MCF 10A (cell line): ENCODE data around the gene TAOK3. TPM values are rescaled to one million over a fixed set of nuclear protein-coding genes. Genes with fewer than 3 reads are reported as not detected.

Source experiments
- BruUV-seq: library from RNA; stranded (reverse); fragments of 400-500 nt; replicated peaks from 2 replicates; lab custom pipeline; 2021; lab: Mats Ljungman, UMichigan
- CTCF ChIA-PET: fragments of 300-600 bp; sonication (Branson Sonifier 250); formaldehyde crosslinking; extraction: SDS; loops from one replicate; lab custom pipeline; 2021; ENCODE audit warnings: antibody characterized with exemption, inconsistent platforms; lab: Yijun Ruan, JAX
- POLR2A ChIA-PET: fragments of 300-600, 350-650 bp; sonication (Branson Sonifier 250); formaldehyde crosslinking; extraction: SDS; loops from one replicate; lab custom pipeline; 2020; ENCODE audit warnings: antibody characterized with exemption, inconsistent platforms; lab: Yijun Ruan, JAX
- DNase-seq: peaks from one replicate; pipeline ENCODE4 v3.0.0-alpha.2; 2018; ENCODE audit not compliant: unreplicated experiment
- H3K27ac Mint-ChIP-seq: one replicate; pipeline ENCODE4 v1.8.0; 2022; ENCODE audit warnings: mild to moderate bottlenecking, low read depth, mixed read lengths; ENCODE audit not compliant: unreplicated experiment
- H3K27me3 Mint-ChIP-seq: one replicate; pipeline ENCODE4 v1.8.0; 2022; ENCODE audit warnings: mixed read lengths; ENCODE audit not compliant: insufficient read depth, unreplicated experiment
- H3K36me3 Mint-ChIP-seq: one replicate; pipeline ENCODE4 v1.8.0; 2022; ENCODE audit warnings: mild to moderate bottlenecking, moderate library complexity, mixed read lengths; ENCODE audit not compliant: insufficient read depth, unreplicated experiment
- H3K4me1 Mint-ChIP-seq: one replicate; pipeline ENCODE4 v1.8.0; 2022; ENCODE audit warnings: mixed read lengths; ENCODE audit not compliant: insufficient read depth, unreplicated experiment
- H3K4me3 Mint-ChIP-seq: one replicate; pipeline ENCODE4 v1.8.0; 2022; ENCODE audit warnings: mild to moderate bottlenecking, moderate library complexity, mixed read lengths; ENCODE audit not compliant: unreplicated experiment
- H3K9me3 Mint-ChIP-seq: one replicate; pipeline ENCODE4 v1.8.0; 2022; ENCODE audit warnings: mixed read lengths; ENCODE audit not compliant: unreplicated experiment
- intact Hi-C: fragments of 100-400 bp; cut with micrococcal nuclease; formaldehyde crosslinking; loops from 2 replicates; pipeline ENCODE4 v1.14.1; 2022
- total RNA-seq: library from RNA; stranded (reverse); gene quantifications from 2 replicates; pipeline ENCODE4 v1.2.3, GENCODE V29; 2022
- TF ChIP-seq, protein P1 (sequence below): fragments of 200-600 bp; IDR thresholded peaks from one replicate; pipeline ENCODE4 v1.8.0; 2022; ENCODE audit warnings: antibody characterized with exemption, mild to moderate bottlenecking; ENCODE audit not compliant: unreplicated experiment

TAOK3 gene
- total RNA-seq, 1 experiment from 2014 or later: 28.6 TPM

DNA sequence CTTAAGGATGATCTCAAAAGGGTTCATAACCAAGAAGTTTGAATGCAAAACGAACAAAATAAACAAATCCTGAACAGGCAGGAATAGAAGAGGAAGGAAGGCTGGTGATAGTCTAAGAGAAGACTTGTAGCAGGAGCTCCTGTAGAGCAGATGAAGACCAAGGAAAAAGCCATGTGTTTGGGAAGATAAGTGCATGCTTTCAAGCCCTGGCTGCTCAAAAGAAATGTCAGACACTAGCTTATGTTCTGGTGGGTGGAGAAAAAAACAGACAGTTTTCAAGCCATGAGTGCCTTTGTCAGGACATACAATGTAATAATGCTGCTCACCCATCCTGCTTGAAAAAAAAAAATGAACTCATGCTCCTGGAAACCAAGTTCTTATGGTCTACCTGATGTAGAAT, 27.4 kb downstream of the TAOK3 start:
- no peak overlapping the region for H3K4me3 Mint-ChIP-seq
- H3K27me3 Mint-ChIP-seq: no peaks in the 10 kb centered on the region
- H3K27ac Mint-ChIP-seq: no peak overlapping the region
- no peaks in the 10 kb centered on the region for H3K36me3 Mint-ChIP-seq
- TF ChIP-seq, protein P1, sequence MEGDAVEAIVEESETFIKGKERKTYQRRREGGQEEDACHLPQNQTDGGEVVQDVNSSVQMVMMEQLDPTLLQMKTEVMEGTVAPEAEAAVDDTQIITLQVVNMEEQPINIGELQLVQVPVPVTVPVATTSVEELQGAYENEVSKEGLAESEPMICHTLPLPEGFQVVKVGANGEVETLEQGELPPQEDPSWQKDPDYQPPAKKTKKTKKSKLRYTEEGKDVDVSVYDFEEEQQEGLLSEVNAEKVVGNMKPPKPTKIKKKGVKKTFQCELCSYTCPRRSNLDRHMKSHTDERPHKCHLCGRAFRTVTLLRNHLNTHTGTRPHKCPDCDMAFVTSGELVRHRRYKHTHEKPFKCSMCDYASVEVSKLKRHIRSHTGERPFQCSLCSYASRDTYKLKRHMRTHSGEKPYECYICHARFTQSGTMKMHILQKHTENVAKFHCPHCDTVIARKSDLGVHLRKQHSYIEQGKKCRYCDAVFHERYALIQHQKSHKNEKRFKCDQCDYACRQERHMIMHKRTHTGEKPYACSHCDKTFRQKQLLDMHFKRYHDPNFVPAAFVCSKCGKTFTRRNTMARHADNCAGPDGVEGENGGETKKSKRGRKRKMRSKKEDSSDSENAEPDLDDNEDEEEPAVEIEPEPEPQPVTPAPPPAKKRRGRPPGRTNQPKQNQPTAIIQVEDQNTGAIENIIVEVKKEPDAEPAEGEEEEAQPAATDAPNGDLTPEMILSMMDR: no peak
- H3K4me1 Mint-ChIP-seq: no peaks in the 10 kb centered on the region
- no peak for DNase-seq
- POLR2A ChIA-PET: interaction anchor here (1.2 to 2.2 kb wide), 2 partner anchors 11 to 39 kb away, joined by 4 to 11 read pairs; no protein-coding TSS in a partner anchor
- intact Hi-C loops: no loop called here
- CTCF ChIA-PET: interaction anchor here (0.6 to 1.8 kb wide), 3 partner anchors 32 to 137 kb away, joined by 3 to 6 read pairs (median 3); no protein-coding TSS in a partner anchor
- no TSS peak for BruUV-seq
- no peaks in the 10 kb centered on the region for H3K9me3 Mint-ChIP-seq

DNA sequence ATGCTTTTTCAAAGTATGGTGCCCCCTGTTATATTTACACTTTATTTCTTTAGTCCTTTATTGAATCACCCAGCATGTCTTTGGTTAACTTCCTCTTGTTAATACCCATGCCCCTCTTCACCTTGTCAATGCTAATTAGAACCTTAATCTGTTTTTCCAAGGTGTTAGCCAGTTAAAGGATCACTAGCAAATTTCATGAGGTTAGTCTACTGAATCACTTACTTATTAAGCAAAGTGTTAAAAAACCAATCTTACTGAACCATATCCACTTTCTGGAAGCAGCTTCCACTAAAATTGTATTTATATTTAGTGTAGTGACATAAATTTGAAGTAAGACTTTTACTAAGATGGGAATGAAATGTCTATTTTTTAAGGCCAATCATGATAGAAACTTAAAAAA, 27.9 kb downstream of the TAOK3 start:
- Mint-ChIP-seq H3K36me3 (no peaks in the 10 kb centered on the region), H3K4me1 (no peaks in the 10 kb centered on the region), H3K9me3 (no peaks in the 10 kb centered on the region), H3K27me3 (no peaks in the 10 kb centered on the region), H3K4me3 (no peak overlapping the region), H3K27ac (no peak overlapping the region)
- DNase-seq: no peak
- POLR2A ChIA-PET: interaction anchor here (2.2 kb wide), 1 partner anchor 11 kb away, joined by 11 read pairs; no protein-coding TSS in a partner anchor
- CTCF ChIA-PET: interaction anchor here (0.6 to 1.8 kb wide), 3 partner anchors 33 to 136 kb away, joined by 3 to 6 read pairs (median 3); no protein-coding TSS in a partner anchor
- TF ChIP-seq, protein P1: no peak
- no TSS peak for BruUV-seq
- intact Hi-C loops: no loop called here

DNA sequence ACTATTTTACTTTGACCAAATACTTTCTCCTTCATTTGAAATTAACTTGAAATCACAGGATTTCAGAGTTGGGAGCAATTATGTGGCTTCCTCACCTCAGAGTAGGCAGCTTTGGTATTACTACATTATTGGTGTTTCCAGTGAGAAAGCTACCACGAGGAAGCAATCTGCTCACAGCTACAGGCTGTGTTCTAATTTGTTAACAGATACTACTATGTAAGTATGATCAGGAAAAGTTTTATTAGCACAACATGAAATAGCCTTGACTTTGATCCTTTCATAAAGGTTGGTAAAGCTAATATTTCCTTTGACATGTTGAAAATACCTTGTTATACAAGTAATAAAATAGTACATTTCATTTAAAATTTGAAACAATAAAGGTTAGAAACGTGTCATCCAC, 30.6 kb downstream of the TAOK3 start:
- no peak for DNase-seq
- Mint-ChIP-seq H3K9me3 (no peaks in the 10 kb centered on the region), H3K27me3 (no peaks in the 10 kb centered on the region), H3K36me3 (no peaks in the 10 kb centered on the region), H3K27ac (no peak overlapping the region), H3K4me1 (no peaks in the 10 kb centered on the region), H3K4me3 (no peak overlapping the region)
- ChIA-PET CTCF (interaction anchor here (1.4 kb wide), 1 partner anchor 34 kb away, joined by 5 read pairs; the partner anchor contains the start of gene SUDS3), POLR2A (no interaction called here)
- no TSS peak for BruUV-seq
- TF ChIP-seq, protein P1: no peak
- intact Hi-C loops: no loop called here

DNA sequence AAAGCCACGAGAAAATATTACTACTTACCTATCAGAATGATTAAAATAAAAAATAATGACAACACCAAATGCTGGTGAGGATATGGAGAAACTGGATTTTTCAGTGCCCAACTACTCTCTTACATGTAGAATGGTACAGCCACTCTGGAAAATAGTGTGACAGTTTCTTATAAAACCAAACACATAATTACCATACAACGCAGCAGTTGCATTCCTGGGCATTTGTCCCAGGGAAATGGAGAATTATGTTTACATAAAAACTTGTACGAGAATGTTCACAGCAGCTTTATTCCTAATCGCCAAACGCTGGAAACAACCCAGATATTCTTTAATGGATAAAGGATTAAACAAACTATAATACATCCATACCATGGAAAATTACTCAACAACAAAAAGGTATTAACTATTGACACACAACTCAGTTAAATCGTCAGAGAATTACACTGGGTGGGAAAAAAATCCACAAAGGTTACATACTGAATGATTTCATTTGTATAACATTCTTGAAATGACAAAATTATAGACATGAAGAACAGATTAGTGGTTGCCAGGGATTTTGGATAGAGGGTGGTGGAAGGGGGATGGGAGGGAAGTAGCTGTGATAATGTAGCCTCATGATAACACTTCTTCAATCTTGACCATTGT, 35.4 kb downstream of the TAOK3 start:
- Mint-ChIP-seq H3K4me3 (no peak overlapping the region), H3K36me3 (no peaks in the 10 kb centered on the region), H3K9me3 (no peaks in the 10 kb centered on the region), H3K27me3 (no peaks in the 10 kb centered on the region), H3K27ac (no peak overlapping the region), H3K4me1 (no peaks in the 10 kb centered on the region)
- POLR2A ChIA-PET: interaction anchor here (0.6 to 1.0 kb wide), 2 partner anchors 15 to 138 kb away, joined by 3 read pairs; no protein-coding TSS in a partner anchor
- no TSS peak for BruUV-seq
- CTCF ChIA-PET: interaction anchor here (1.1 kb wide), 1 partner anchor 39 kb away, joined by 3 read pairs; the partner anchor contains the start of gene SUDS3
- TF ChIP-seq, protein P1: no peak
- no peak for DNase-seq
- intact Hi-C loops: no loop called here
